Activated CD4-positive, alpha-beta memory T cell treated with anti-CD3 and anti-CD28 coated beads for 36 hours (primary cell): ENCODE measurements around the gene GLA. TPM values are rescaled to one million over a fixed set of nuclear protein-coding genes. Genes with fewer than 3 reads are reported as not detected.
A peak's percentile ranks its signal among the peaks of the same experiment; 100 is the strongest.

Experiments used
- CTCF ChIA-PET: fragments of 350-600 bp; sonication (Branson Sonifier 250); formaldehyde crosslinking; loops from one replicate; lab custom pipeline; 2021; ENCODE audit warnings: antibody characterized with exemption, inconsistent platforms; lab: Charles Lee
- POLR2A ChIA-PET: fragments of 350-600 bp; sonication (Branson Sonifier 250); formaldehyde crosslinking; loops from one replicate; lab custom pipeline; 2021; ENCODE audit warnings: antibody characterized with exemption; lab: Charles Lee
- DNase-seq: peaks from one replicate; pipeline ENCODE4 v3.0.0-alpha.2; 2020
- H3K27ac Mint-ChIP-seq: one replicate; pipeline ENCODE4 v1.8.0; 2021; ENCODE audit warnings: mixed read lengths
- H3K27me3 Mint-ChIP-seq: one replicate; pipeline ENCODE4 v1.8.0; 2021; ENCODE audit warnings: mixed read lengths
- H3K36me3 Mint-ChIP-seq: one replicate; pipeline ENCODE4 v1.8.0; 2021; ENCODE audit warnings: mixed read lengths
- H3K4me1 Mint-ChIP-seq: one replicate; pipeline ENCODE4 v1.8.0; 2021; ENCODE audit warnings: low read depth, mixed read lengths
- H3K4me3 Mint-ChIP-seq: one replicate; pipeline ENCODE4 v1.8.0; 2021; ENCODE audit warnings: mild to moderate bottlenecking, mixed read lengths
- H3K9me3 Mint-ChIP-seq: one replicate; pipeline ENCODE4 v1.8.0; 2021; ENCODE audit warnings: mixed read lengths
- intact Hi-C: fragments of 100-400 bp; cut with micrococcal nuclease; formaldehyde crosslinking; loops from one replicate; pipeline ENCODE4 v1.15.1; 2023
- total RNA-seq, 2 experiments: library from RNA; stranded (reverse); gene quantifications; one replicate each; pipeline ENCODE4 v1.2.3, GENCODE V29; 2021

The GLA gene
- total RNA-seq = 10 to 100 TPM; 40.4 to 43.6 TPM

DNA sequence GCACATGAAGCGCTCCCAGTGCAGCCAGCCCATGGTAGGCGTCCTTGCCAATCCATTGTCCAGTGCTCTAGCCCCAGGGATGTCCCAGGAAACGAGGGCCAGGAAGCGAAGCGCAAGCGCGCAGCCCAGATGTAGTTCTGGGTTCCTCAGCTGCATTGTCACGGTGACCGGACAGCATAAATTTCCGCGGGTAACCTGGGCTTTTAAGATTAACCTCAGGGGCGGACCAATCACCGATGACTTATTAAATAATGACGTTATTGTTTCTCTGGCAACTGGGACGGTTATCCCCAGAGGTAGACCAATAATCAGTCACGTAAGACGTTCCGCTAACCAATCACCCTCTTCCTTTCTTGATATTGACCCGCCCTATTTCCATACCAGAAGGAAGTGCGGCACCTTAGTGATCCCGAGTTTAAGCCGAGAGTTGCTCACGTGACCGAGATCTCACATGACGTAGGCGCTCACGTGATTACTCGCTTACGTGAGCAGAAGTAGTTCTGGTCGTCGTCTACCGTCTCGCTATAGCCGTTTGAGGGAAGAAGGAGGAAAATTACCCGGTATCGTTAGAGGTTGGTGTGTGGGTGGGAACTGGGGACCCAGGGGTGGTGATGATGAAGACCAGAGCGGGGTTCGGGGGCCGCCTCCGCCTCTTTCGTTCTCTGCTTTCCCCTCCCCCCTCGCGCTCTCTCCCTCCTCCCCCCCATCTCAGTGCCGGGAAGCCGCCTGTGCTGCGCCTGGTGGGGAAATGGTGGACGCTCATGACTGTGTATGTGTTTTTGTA lies at the start of gene GLA, which contains the start of gene HNRNPH2:
GLA (minus strand) TSS at position 178 of the 784 bp plus-strand sequence; CDS start at position 156, 22 bp downstream.
HNRNPH2 (plus strand) TSS at position 475 of the 784 bp plus-strand sequence. CDS start 3,767 bp downstream, outside the sequence.
- POLR2A ChIA-PET = interaction anchor here (0.7 to 1.3 kb wide), 4 partner anchors 10 to 262 kb away, joined by 3 to 5 read pairs (median 4); partner anchors contain the start of gene RPL36A
- CTCF ChIA-PET = no interaction called here
- peak; percentile 94 for DNase-seq
- intact Hi-C loops = loop anchor here (1.0 to 10.0 kb wide), 6 partner anchors 10 to 1247 kb away; partner anchors contain the start of genes CENPI, GPRASP1, TIMM8A and ZMAT1
- Mint-ChIP-seq H3K4me1 (peaks cover 25% of the 10 kb centered on the region), H3K9me3 (no peaks in the 10 kb centered on the region), H3K4me3 (peak within 1 kb of the TSS; percentile 89), H3K36me3 (peaks cover 18% of the 10 kb centered on the region), H3K27me3 (peaks cover 2% of the 10 kb centered on the region), H3K27ac (peak within 1 kb of the TSS; percentile 98)

- Mint-ChIP-seq H3K27ac (no peak overlapping the region), H3K27me3 (no peaks in the 10 kb centered on the region), H3K4me3 (no peak overlapping the region), H3K4me1 (no peaks in the 10 kb centered on the region), H3K9me3 (no peaks in the 10 kb centered on the region), H3K36me3 (peaks cover 26% of the 10 kb centered on the region)
- CTCF ChIA-PET = no interaction called here
- POLR2A ChIA-PET = no interaction called here
- intact Hi-C loops = no loop called here
- no peak for DNase-seq
Measured at GRCh38 chrX:101452056-101452455, 44.3 kb upstream of the GLA start.

- intact Hi-C loops = no loop called here
- no peak overlapping the region for H3K27ac Mint-ChIP-seq
- H3K4me1 Mint-ChIP-seq = no peaks in the 10 kb centered on the region
- no peak overlapping the region for H3K4me3 Mint-ChIP-seq
- no peaks in the 10 kb centered on the region for H3K27me3 Mint-ChIP-seq
- ChIA-PET POLR2A (no interaction called here), CTCF (no interaction called here)
- peaks cover 31% of the 10 kb centered on the region for H3K36me3 Mint-ChIP-seq
- DNase-seq = no peak
- no peaks in the 10 kb centered on the region for H3K9me3 Mint-ChIP-seq
Measured at GRCh38 chrX:101450961-101451360, 43.2 kb upstream of the GLA start.

- intact Hi-C loops = no loop called here
- no peaks in the 10 kb centered on the region for H3K9me3 Mint-ChIP-seq
- H3K27me3 Mint-ChIP-seq = no peaks in the 10 kb centered on the region
- peaks cover 28% of the 10 kb centered on the region for H3K36me3 Mint-ChIP-seq
- H3K27ac Mint-ChIP-seq = no peak overlapping the region
- H3K4me1 Mint-ChIP-seq = no peaks in the 10 kb centered on the region
- ChIA-PET CTCF (no interaction called here), POLR2A (no interaction called here)
- no peak overlapping the region for H3K4me3 Mint-ChIP-seq
- no peak for DNase-seq
Measured at GRCh38 chrX:101450085-101450484, 42.4 kb upstream of the GLA start.

DNA sequence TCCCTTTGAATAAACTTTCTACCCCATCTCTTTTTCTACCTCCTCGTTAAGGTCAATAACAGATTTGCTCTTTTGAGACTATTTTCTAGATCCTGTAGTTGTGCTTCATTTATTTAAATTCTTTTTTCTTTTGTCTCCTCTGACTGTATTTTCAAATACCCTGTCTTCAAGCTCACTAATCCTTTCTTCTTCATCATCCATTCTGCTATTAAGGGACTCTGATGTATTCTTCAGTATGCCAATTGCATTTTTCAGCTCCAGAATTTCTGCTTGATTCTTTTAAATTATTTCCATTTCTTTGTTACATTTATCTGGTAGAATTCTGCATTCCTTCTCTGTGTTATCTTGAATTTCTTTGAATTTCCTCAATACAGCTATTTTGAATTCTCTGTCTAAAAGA lies 41.6 kb upstream of the GLA start:
- H3K27me3 Mint-ChIP-seq = no peaks in the 10 kb centered on the region
- no peak for DNase-seq
- no peak overlapping the region for H3K4me3 Mint-ChIP-seq
- H3K9me3 Mint-ChIP-seq = no peaks in the 10 kb centered on the region
- ChIA-PET CTCF (no interaction called here), POLR2A (no interaction called here)
- H3K27ac Mint-ChIP-seq = no peak overlapping the region
- intact Hi-C loops = no loop called here
- H3K4me1 Mint-ChIP-seq = no peaks in the 10 kb centered on the region
- peaks cover 27% of the 10 kb centered on the region for H3K36me3 Mint-ChIP-seq

DNA sequence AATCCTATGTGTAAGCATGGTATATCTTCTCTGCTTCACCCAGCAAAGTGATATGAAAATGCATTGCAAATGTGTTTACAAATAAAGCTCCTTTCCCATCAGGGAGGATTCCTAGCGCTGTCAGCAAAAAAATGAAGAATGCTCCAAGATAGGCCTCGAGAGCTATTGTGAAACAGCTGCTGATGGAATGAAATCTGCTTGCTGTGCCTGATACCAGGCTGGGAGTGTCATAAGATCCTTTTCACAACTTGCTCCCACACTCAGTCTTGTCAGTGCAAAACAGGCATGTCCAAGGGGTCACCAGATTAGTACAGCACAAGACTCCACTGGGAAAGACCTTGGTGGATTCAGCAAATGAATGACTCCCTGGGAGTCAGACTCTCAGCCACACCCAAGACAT lies 34.4 kb upstream of the GLA start:
- Mint-ChIP-seq H3K36me3 (peaks cover 38% of the 10 kb centered on the region), H3K4me1 (no peaks in the 10 kb centered on the region), H3K4me3 (no peak overlapping the region), H3K9me3 (no peaks in the 10 kb centered on the region), H3K27ac (no peak overlapping the region), H3K27me3 (no peaks in the 10 kb centered on the region)
- intact Hi-C loops = no loop called here
- ChIA-PET CTCF (no interaction called here), POLR2A (no interaction called here)
- DNase-seq = no peak

DNA sequence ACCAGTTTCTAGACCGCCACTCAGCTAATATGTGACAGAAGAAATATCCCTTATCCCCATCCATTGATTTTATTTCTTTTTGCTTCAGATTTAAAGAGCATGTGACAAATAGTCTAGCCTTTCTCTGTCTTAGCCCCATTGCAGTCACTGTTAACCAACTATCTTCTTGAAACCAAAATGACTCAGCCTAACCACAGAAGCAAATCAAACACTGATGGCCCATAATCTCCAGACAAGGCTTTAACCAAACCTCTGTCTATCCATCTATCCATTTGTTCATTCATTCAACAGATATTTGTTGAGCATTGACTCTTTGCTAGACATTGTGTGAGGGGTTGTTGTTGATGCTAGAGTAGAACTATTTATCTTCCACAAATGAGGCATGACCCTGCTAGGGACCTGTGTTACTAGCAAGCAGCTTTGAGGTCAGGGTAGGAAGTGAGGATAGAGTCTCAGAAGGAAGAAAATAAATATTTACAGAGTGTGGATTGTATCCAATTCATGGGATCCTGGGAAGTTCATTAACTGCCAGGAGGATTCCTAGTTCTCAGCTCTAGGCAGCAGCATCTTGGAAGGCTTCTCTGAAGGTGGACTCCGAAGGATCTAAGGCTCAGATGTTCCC lies 22.8 kb upstream of the GLA start:
- H3K4me3 Mint-ChIP-seq = no peak overlapping the region
- intact Hi-C loops = loop anchor here (1.0 to 5.0 kb wide), 2 partner anchors 12 to 367 kb away; no protein-coding TSS in a partner anchor
- ChIA-PET POLR2A (interaction anchor here (0.8 kb wide), 1 partner anchor 40 kb away, joined by 3 read pairs; the partner anchor contains the start of gene RPL36A), CTCF (interaction anchor here (0.9 kb wide), 1 partner anchor 14 kb away, joined by 5 read pairs; no protein-coding TSS in a partner anchor)
- no peak for DNase-seq
- H3K36me3 Mint-ChIP-seq = peaks cover 31% of the 10 kb centered on the region
- peaks cover 13% of the 10 kb centered on the region for H3K4me1 Mint-ChIP-seq
- peak overlapping the region; percentile 78 for H3K27ac Mint-ChIP-seq
- H3K9me3 Mint-ChIP-seq = peaks cover 2% of the 10 kb centered on the region
- no peaks in the 10 kb centered on the region for H3K27me3 Mint-ChIP-seq

DNA sequence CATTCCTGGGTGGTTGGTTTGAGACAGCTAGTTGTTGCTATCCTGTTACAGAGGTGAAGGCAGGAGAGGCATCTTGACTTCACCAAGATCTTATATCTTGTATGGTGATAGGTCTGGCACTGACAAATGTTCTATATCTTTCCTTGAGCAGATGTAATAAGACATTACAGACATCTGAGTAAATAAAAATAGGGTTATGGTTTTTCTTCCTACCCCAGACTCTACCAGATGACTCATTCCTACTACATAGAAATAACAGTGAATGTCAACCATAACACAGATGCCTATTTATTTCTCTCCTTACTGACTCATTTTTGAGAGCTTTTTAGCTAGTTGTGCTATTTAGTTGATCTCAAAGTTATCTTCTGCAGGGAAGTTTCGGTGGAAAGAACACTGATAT lies 22.2 kb upstream of the GLA start:
- intact Hi-C loops = loop anchor here (1.0 to 5.0 kb wide), 2 partner anchors 12 to 367 kb away; no protein-coding TSS in a partner anchor
- Mint-ChIP-seq H3K9me3 (peaks cover 2% of the 10 kb centered on the region), H3K27me3 (no peaks in the 10 kb centered on the region), H3K4me3 (no peak overlapping the region), H3K27ac (peak overlapping the region; percentile 78), H3K4me1 (peaks cover 13% of the 10 kb centered on the region), H3K36me3 (peaks cover 34% of the 10 kb centered on the region)
- POLR2A ChIA-PET = interaction anchor here (0.8 kb wide), 1 partner anchor 39 kb away, joined by 3 read pairs; the partner anchor contains the start of gene RPL36A
- CTCF ChIA-PET = interaction anchor here (0.9 kb wide), 1 partner anchor 13 kb away, joined by 5 read pairs; no protein-coding TSS in a partner anchor
- no peak for DNase-seq

DNA sequence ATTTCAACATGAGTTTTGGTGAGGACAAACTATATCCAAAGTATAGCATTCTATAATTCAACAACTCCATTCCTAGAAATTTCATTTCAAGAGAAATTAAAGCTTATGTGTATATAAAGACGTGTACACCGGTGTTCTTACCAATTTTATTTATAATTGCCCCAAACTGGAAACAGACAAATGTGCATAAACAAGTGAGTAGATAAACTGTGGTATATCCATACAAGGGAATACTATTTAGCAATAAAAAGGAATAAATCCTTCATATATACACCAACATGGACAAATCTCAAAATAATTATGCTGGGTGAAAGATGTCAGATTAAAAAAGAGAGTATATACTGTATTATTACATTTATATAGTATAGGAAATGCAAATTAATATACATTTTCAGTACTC lies 20.2 kb upstream of the GLA start:
- no peaks in the 10 kb centered on the region for H3K27me3 Mint-ChIP-seq
- peaks cover 2% of the 10 kb centered on the region for H3K9me3 Mint-ChIP-seq
- H3K4me1 Mint-ChIP-seq = peaks cover 13% of the 10 kb centered on the region
- no peak overlapping the region for H3K4me3 Mint-ChIP-seq
- DNase-seq = no peak
- intact Hi-C loops = no loop called here
- no peak overlapping the region for H3K27ac Mint-ChIP-seq
- CTCF ChIA-PET = no interaction called here
- POLR2A ChIA-PET = no interaction called here
- H3K36me3 Mint-ChIP-seq = peaks cover 36% of the 10 kb centered on the region

GRCh38 chrX:101419489-101419888 lies 11.8 kb upstream of the GLA start:
- intact Hi-C loops = loop anchor here (5.0 to 10.0 kb wide), 5 partner anchors 68 to 1445 kb away; partner anchors contain the start of genes ARMCX4 and BEX5
- peak overlapping the region; percentile 24 for H3K4me3 Mint-ChIP-seq
- DNase-seq = no peak
- H3K4me1 Mint-ChIP-seq = peaks cover 30% of the 10 kb centered on the region
- ChIA-PET CTCF (interaction anchor here (2.0 to 2.2 kb wide), 2 partner anchors 29 to 339 kb away, joined by 7 to 10 read pairs; partner anchors contain the start of gene RPL36A), POLR2A (interaction anchor here (2.4 kb wide), 1 partner anchor 29 kb away, joined by 16 read pairs; the partner anchor contains the start of gene RPL36A)
- H3K9me3 Mint-ChIP-seq = no peaks in the 10 kb centered on the region
- H3K27me3 Mint-ChIP-seq = no peaks in the 10 kb centered on the region
- H3K27ac Mint-ChIP-seq = peak overlapping the region; percentile 89
- peaks cover 7% of the 10 kb centered on the region for H3K36me3 Mint-ChIP-seq

- H3K27me3 Mint-ChIP-seq = no peaks in the 10 kb centered on the region
- ChIA-PET CTCF (interaction anchor here (1.0 to 2.2 kb wide), 4 partner anchors 8 to 379 kb away, joined by 3 to 10 read pairs (median 6); partner anchors contain the start of gene RPL36A), POLR2A (interaction anchor here (0.6 to 2.4 kb wide), 4 partner anchors 27 to 729 kb away, joined by 3 to 16 read pairs (median 4); partner anchors contain the start of genes ARMCX4 and RPL36A)
- peaks cover 9% of the 10 kb centered on the region for H3K36me3 Mint-ChIP-seq
- peak; percentile 56 for DNase-seq
- H3K27ac Mint-ChIP-seq = peak overlapping the region; percentile 89
- H3K4me1 Mint-ChIP-seq = peaks cover 32% of the 10 kb centered on the region
- intact Hi-C loops = loop anchor here (1.0 to 10.0 kb wide), 7 partner anchors 10 to 1447 kb away; partner anchors contain the start of genes ARMCX4, BEX5 and HNRNPH2
- H3K4me3 Mint-ChIP-seq = peak overlapping the region; percentile 86
- no peaks in the 10 kb centered on the region for H3K9me3 Mint-ChIP-seq
Measured at GRCh38 chrX:101417981-101418841, 10.5 kb upstream of the GLA start.
